Ammon's horn (tissue), 1 donor: ENCODE data around the gene UROC1.

Source experiments
- DNase-seq: peaks from one replicate; pipeline ENCODE4 v3.0.0-alpha.2; 2016; ENCODE audit warnings: low spot score

Gene UROC1

GRCh38 chr3:126516152-126516935, 1.2 kb downstream of the UROC1 start:
- DNase-seq: no peak

GRCh38 chr3:126515066-126515706, 2.4 kb downstream of the UROC1 start:
- no peak for DNase-seq

GRCh38 chr3:126514161-126514560, 3.4 kb downstream of the UROC1 start:
- DNase-seq: no peak

- no peak for DNase-seq
Observed at GRCh38 chr3:126512916-126513650, 4.5 kb downstream of the UROC1 start.

- peak; percentile 48 for DNase-seq
Observed at GRCh38 chr3:126512026-126512425, 5.5 kb downstream of the UROC1 start.

- DNase-seq: no peak
Observed at GRCh38 chr3:126511291-126511690, 6.3 kb downstream of the UROC1 start.

- DNase-seq: no peak
Observed at GRCh38 chr3:126510308-126510910, 7.2 kb downstream of the UROC1 start.

- DNase-seq: no peak
Observed at GRCh38 chr3:126509597-126510307, 7.8 kb downstream of the UROC1 start.

- DNase-seq: no peak
Observed at GRCh38 chr3:126508564-126508964, 9.0 kb downstream of the UROC1 start.

GRCh38 chr3:126507886-126508285, 9.7 kb downstream of the UROC1 start:
- DNase-seq: no peak

- DNase-seq: no peak
Observed at GRCh38 chr3:126503701-126504100, 13.9 kb downstream of the UROC1 start.

- DNase-seq: no peak
Observed at GRCh38 chr3:126502656-126503055, 14.9 kb downstream of the UROC1 start.

- no peak for DNase-seq
Observed at GRCh38 chr3:126501736-126502135, 15.8 kb downstream of the UROC1 start.

- no peak for DNase-seq
Observed at GRCh38 chr3:126501054-126501453, 16.5 kb downstream of the UROC1 start.

GRCh38 chr3:126500016-126500415, 17.6 kb downstream of the UROC1 start:
- DNase-seq: no peak

- no peak for DNase-seq
Observed at GRCh38 chr3:126499401-126499800, 18.2 kb downstream of the UROC1 start.

GRCh38 chr3:126498929-126499328, 18.6 kb downstream of the UROC1 start:
- DNase-seq: no peak

- DNase-seq: no peak
Observed at GRCh38 chr3:126498461-126498860, 19.1 kb downstream of the UROC1 start.

- no peak for DNase-seq
Observed at GRCh38 chr3:126497956-126498355, 19.6 kb downstream of the UROC1 start.

- DNase-seq: no peak
Observed at GRCh38 chr3:126496894-126497850, 20.4 kb downstream of the UROC1 start.

- DNase-seq: no peak
Observed at GRCh38 chr3:126495786-126496185, 21.8 kb downstream of the UROC1 start.
